SK-N-SH (cell line): Measurements from ENCODE around the gene TCF7L2. TPM values are rescaled to one million over a fixed set of nuclear protein-coding genes. Genes with fewer than 3 reads are reported as not detected.

ENCODE experiments used
- CTCF ChIA-PET: fragments of 300-600, 350-600 bp; formaldehyde crosslinking; extraction: SDS; loops from one replicate; lab custom pipeline; 2021; lab: Yijun Ruan, JAX
- POLR2A ChIA-PET: fragments of 350-600 bp; sonication (Branson Sonifier 250); formaldehyde crosslinking; extraction: SDS; loops from one replicate; lab custom pipeline; 2020; ENCODE audit warnings: antibody characterized with exemption, inconsistent platforms; lab: Yijun Ruan, JAX
- DNase-seq: peaks from one replicate; pipeline ENCODE4 v3.0.0; 2012
- H2AFZ ChIP-seq: fragments of 200-600 bp; sonication (generic); 2 replicates; pipeline ENCODE4 v1.8.1; 2016; ENCODE audit warnings: antibody characterized with exemption, mild to moderate bottlenecking, low read depth
- H3F3A ChIP-seq: fragments of 200-600 bp; sonication (generic); replicated peaks from 2 replicates; pipeline ENCODE3; 2016; ENCODE audit warnings: antibody characterized with exemption, mild to moderate bottlenecking; ENCODE audit not compliant: insufficient read depth
- H3K27ac ChIP-seq, 2 experiments: fragments of 200-500 bp in 1 of 2; fragments of 200-600 bp in 1 of 2; sonication (Bioruptor generic) in 1 of 2; sonication (generic), shearing (Covaris generic) in 1 of 2; 2 replicates each; pipeline versions ENCODE4 v1.5.1 to v1.6.1; 2014 to 2016; ENCODE audit warnings: low read depth in 2 of 2, inconsistent platforms in 1 of 2, low read length in 1 of 2, mild to moderate bottlenecking in 1 of 2, mixed read lengths in 1 of 2
- H3K27me3 ChIP-seq: fragments of 200-600 bp; sonication (generic), shearing (Covaris generic); 2 replicates; pipeline ENCODE4 v1.6.1; 2016; ENCODE audit warnings: mixed run types; ENCODE audit not compliant: insufficient read depth
- H3K36me3 ChIP-seq, 2 experiments: fragments of 200-500 bp in 1 of 2; fragments of 200-600 bp in 1 of 2; sonication (Bioruptor generic) in 1 of 2; sonication (generic) in 1 of 2; replicated peaks in 1 of 2; 2 replicates each; pipeline versions ENCODE3 to v1.5.1; 2014 to 2016; ENCODE audit warnings: low read length in 1 of 2, mild to moderate bottlenecking in 1 of 2; ENCODE audit not compliant: insufficient read depth in 2 of 2, control insufficient read depth in 1 of 2
- H3K4me1 ChIP-seq, 2 experiments: fragments of 200-500 bp in 1 of 2; fragments of 200-600 bp in 1 of 2; sonication (Bioruptor generic) in 1 of 2; sonication (generic), shearing (Covaris generic) in 1 of 2; 2 replicates each; pipeline versions ENCODE4 v1.5.1 to v1.6.1; 2014 to 2016; ENCODE audit warnings: low read depth in 1 of 2, low read length in 1 of 2, mixed run types in 1 of 2; ENCODE audit not compliant: insufficient read depth in 2 of 2, control insufficient read depth in 1 of 2
- H3K4me2 ChIP-seq: fragments of 200-600 bp; sonication (generic), shearing (Covaris generic); 2 replicates; pipeline ENCODE4 v1.6.1; 2017; ENCODE audit warnings: mixed run types
- H3K4me3 ChIP-seq, 2 experiments: fragments of 200-500 bp in 1 of 2; fragments of 200-600 bp in 1 of 2; sonication (Bioruptor generic) in 1 of 2; sonication (generic), shearing (Covaris generic) in 1 of 2; 2 replicates each; pipeline versions ENCODE4 v1.5.1 to v1.8.1; 2014 to 2016; ENCODE audit warnings: low read depth in 2 of 2, inconsistent platforms in 1 of 2, low read length in 1 of 2, mild to moderate bottlenecking in 1 of 2, mixed read lengths in 1 of 2, moderate library complexity in 1 of 2
- H3K79me2 ChIP-seq: fragments of 200-600 bp; sonication (generic); 2 replicates; pipeline ENCODE4 v1.8.1; 2017; ENCODE audit warnings: mild to moderate bottlenecking; ENCODE audit not compliant: insufficient read depth
- H3K9ac ChIP-seq: fragments of 200-600 bp; sonication (generic); 2 replicates; pipeline ENCODE4 v1.6.1; 2017; ENCODE audit warnings: mixed run types
- H3K9me2 ChIP-seq: fragments of 200-600 bp; sonication (generic); 2 replicates; pipeline ENCODE4 v1.6.1; 2017; ENCODE audit warnings: mixed run types
- H3K9me3 ChIP-seq: fragments of 200-600 bp; sonication (generic); 2 replicates; pipeline ENCODE4 v1.6.1; 2017; ENCODE audit warnings: mixed run types, mild to moderate bottlenecking, moderate library complexity
- H4K20me1 ChIP-seq: fragments of 200-600 bp; sonication (generic); 2 replicates; pipeline ENCODE4 v1.6.1; 2017; ENCODE audit warnings: mild to moderate bottlenecking, mixed run types; ENCODE audit not compliant: insufficient read depth
- CHD2 ChIP-seq: fragments of 150-350 bp; IDR thresholded peaks from 2 replicates; pipeline ENCODE4 v1.6.1; 2018; ENCODE audit warnings: low read length; ENCODE audit not compliant: partially characterized antibody
- CTCF ChIP-seq: fragments of 200-600 bp; sonication (generic); IDR thresholded peaks from 2 replicates; pipeline ENCODE4 v1.6.1; 2017; ENCODE audit warnings: antibody characterized with exemption, mild to moderate bottlenecking, moderate library complexity
- ELF1 ChIP-seq: IDR thresholded peaks from 2 replicates; pipeline ENCODE4 v1.4.0; 2012
- EZH2phosphoT487 ChIP-seq: fragments of 200-600 bp; sonication (generic); IDR thresholded peaks from 2 replicates; pipeline ENCODE4 v1.6.1; 2017; ENCODE audit warnings: low read depth, mixed run types, mild to moderate bottlenecking, antibody characterized with exemption, moderate library complexity, borderline replicate concordance
- FOSL2 ChIP-seq: IDR thresholded peaks from 2 replicates; pipeline ENCODE4 v1.4.0; 2012; ENCODE audit warnings: low read depth, mild to moderate bottlenecking, moderate library complexity, borderline replicate concordance
- FOXM1 ChIP-seq: IDR thresholded peaks from 2 replicates; pipeline ENCODE4 v1.4.0; 2012; ENCODE audit warnings: low read depth, mild to moderate bottlenecking
- GABPA ChIP-seq: IDR thresholded peaks from 2 replicates; pipeline ENCODE4 v1.4.0; 2012; ENCODE audit warnings: low read depth, mild to moderate bottlenecking
- GATA2 ChIP-seq: sonication (generic); formaldehyde crosslinking; IDR thresholded peaks from 2 replicates; pipeline ENCODE4 v1.5.0; 2020; ENCODE audit warnings: mild to moderate bottlenecking, missing genetic modification reagents
- IRF3 ChIP-seq: fragments of 150-350 bp; IDR thresholded peaks from 2 replicates; pipeline ENCODE4 v1.6.1; 2016; ENCODE audit warnings: mild to moderate bottlenecking, low read depth, low read length
- JUND ChIP-seq: IDR thresholded peaks from 2 replicates; pipeline ENCODE4 v1.4.0; 2012
- MAX ChIP-seq: IDR thresholded peaks from 2 replicates; pipeline ENCODE4 v1.4.0; 2012; ENCODE audit warnings: low read depth
- MEF2A ChIP-seq: IDR thresholded peaks from 2 replicates; pipeline ENCODE4 v1.4.0; 2012; ENCODE audit warnings: low read depth, borderline replicate concordance
- MXI1 ChIP-seq: IDR thresholded peaks from 2 replicates; pipeline ENCODE4 v1.6.1; 2012; ENCODE audit warnings: mild to moderate bottlenecking, low read depth, low read length, improper control_type of control experiment
- NFIC ChIP-seq: IDR thresholded peaks from 2 replicates; pipeline ENCODE4 v1.4.0; 2012; ENCODE audit warnings: borderline replicate concordance
- NRF1 ChIP-seq: IDR thresholded peaks from 2 replicates; pipeline ENCODE4 v1.6.1; 2012; ENCODE audit warnings: low read depth, mild to moderate bottlenecking, low read length
- PBX3 ChIP-seq: IDR thresholded peaks from 2 replicates; pipeline ENCODE4; 2012
- RCOR1 ChIP-seq: fragments of 150-350 bp; IDR thresholded peaks from 2 replicates; pipeline ENCODE4 v1.6.1; 2017; ENCODE audit warnings: antibody characterized with exemption, low read length
- REST ChIP-seq: IDR thresholded peaks from 2 replicates; pipeline ENCODE4 v1.6.1; 2012; ENCODE audit warnings: mild to moderate bottlenecking, low read depth, low read length, moderate library complexity
- RFX5 ChIP-seq: IDR thresholded peaks from 2 replicates; pipeline ENCODE4 v1.6.1; 2012; ENCODE audit warnings: mild to moderate bottlenecking, improper control_type of control experiment, low read length
- RXRA ChIP-seq: IDR thresholded peaks from 2 replicates; pipeline ENCODE4 v1.4.0; 2012; ENCODE audit warnings: low read depth, mild to moderate bottlenecking, borderline replicate concordance
- TAF1 ChIP-seq: IDR thresholded peaks from 2 replicates; pipeline ENCODE4 v1.6.1; 2012; ENCODE audit warnings: low read depth, mild to moderate bottlenecking, low read length, moderate library complexity, borderline replicate concordance
- TCF12 ChIP-seq: IDR thresholded peaks from 2 replicates; pipeline ENCODE4 v1.4.0; 2012
- TEAD4 ChIP-seq: IDR thresholded peaks from 2 replicates; pipeline ENCODE4 v1.4.0; 2012; ENCODE audit warnings: mild to moderate bottlenecking, borderline replicate concordance; ENCODE audit not compliant: insufficient read depth
- WGBS: methylation state at CpG from one replicate; pipeline ENCODE4 v1.1.6; 2017; ENCODE audit warnings: low lambda C conversion rate; 5-methylcytosine and 5-hydroxymethylcytosine counted together
- polyA plus RNA-seq, 3 experiments: library from polyadenylated mRNA; depleted of rRNA; stranded (reverse); fragments of >200 nt; gene quantifications; 2 replicates each; pipeline ENCODE4 v1.2.3, GENCODE V29; 2012

Gene TCF7L2
- polyA plus RNA-seq, 1 of the 3 experiments (the other 2 are of a cell fraction), result 10.2 TPM

- Histone ChIP-seq H3K9me3 (no peaks in the 10 kb centered on the region), H3K4me1 (peaks cover 0 to 3% of the 10 kb centered on the region in 2 experiments; a peak in 2 of 4 replicates), H3K9ac (no peak overlapping the region), H3F3A (no peaks in the 10 kb centered on the region), H3K9me2 (no peaks in the 10 kb centered on the region), H2AFZ (no peak overlapping the region), H3K4me2 (no peak overlapping the region), H3K4me3 (no peak overlapping the region), H3K79me2 (no peaks in the 10 kb centered on the region), H3K36me3 (peaks cover 32 to 65% of the 10 kb centered on the region in 2 experiments), H4K20me1 (no peaks in the 10 kb centered on the region), H3K27me3 (no peaks in the 10 kb centered on the region), H3K27ac (no peak overlapping the region)
- ChIA-PET CTCF (no interaction called here), POLR2A (no interaction called here)
- WGBS, result 89% methylated on average over 4 of the region's 4 CpGs
- DNase-seq, result no peak
- TF ChIP-seq GABPA, result no peak
- TF ChIP-seq PBX3, result no peak
- TF ChIP-seq MEF2A, result no peak
- TF ChIP-seq TEAD4, result no peak
- TF ChIP-seq RCOR1, result no peak
- no peak for TF ChIP-seq NFIC
- no peak for TF ChIP-seq MAX
- TF ChIP-seq TAF1, result no peak
- no peak for TF ChIP-seq FOXM1
- TF ChIP-seq MXI1, result no peak
- no peak for TF ChIP-seq IRF3
- no peak for TF ChIP-seq RXRA
These were observed 198.9 kb downstream of the TCF7L2 start for GRCh38 chr10:113148901-113149300.

GRCh38 chr10:113149626-113150025 lies 199.6 kb downstream of the TCF7L2 start:
- H4K20me1 ChIP-seq, result no peaks in the 10 kb centered on the region
- H3K4me3 ChIP-seq, result no peak overlapping the region
- peaks cover 34 to 72% of the 10 kb centered on the region in 2 experiments for H3K36me3 ChIP-seq
- no peaks in the 10 kb centered on the region for H3K9me2 ChIP-seq
- H3K27ac ChIP-seq, result no peak overlapping the region
- no peaks in the 10 kb centered on the region for H3K79me2 ChIP-seq
- peaks cover 0 to 3% of the 10 kb centered on the region in 2 experiments; a peak in 2 of 4 replicates for H3K4me1 ChIP-seq
- no peak overlapping the region for H3K9ac ChIP-seq
- POLR2A ChIA-PET, result no interaction called here
- H3K9me3 ChIP-seq, result no peaks in the 10 kb centered on the region
- H2AFZ ChIP-seq, result no peak overlapping the region
- WGBS, result 79% methylated on average over 3 of the region's 3 CpGs
- no peak for DNase-seq
- H3K27me3 ChIP-seq, result no peaks in the 10 kb centered on the region
- CTCF ChIA-PET, result no interaction called here
- H3F3A ChIP-seq, result no peaks in the 10 kb centered on the region
- H3K4me2 ChIP-seq, result no peak overlapping the region
- TF ChIP-seq FOSL2 (no peak), GABPA (no peak), EZH2phosphoT487 (no peak), CHD2 (no peak), CTCF (no peak), TEAD4 (no peak), ELF1 (no peak), REST (no peak), RFX5 (no peak), GATA2 (no peak), FOXM1 (no peak), RCOR1 (no peak), JUND (no peak), TCF12 (no peak), NRF1 (no peak)
